Stimulated activated CD4-positive, alpha-beta T cell treated with anti-CD3 and anti-CD28 coated beads, Interleukin-15, amount 100 ng/mL, for 48 hours (primary cell): ENCODE results near the gene SKI.
A peak's percentile ranks its signal among the peaks of the same experiment; 100 is the strongest.

Experiments used
- DNase-seq, 2 donors: peaks; one replicate each; pipeline ENCODE4 v3.0.0-alpha.2; 2020; ENCODE audit warnings: low read depth in 2 of 2

The SKI gene

GRCh38 chr1:2209400-2210083, 18.6 kb upstream of the SKI start:
- DNase-seq: no peak

- DNase-seq: no peak
Measured at GRCh38 chr1:2210084-2210653, 17.9 kb upstream of the SKI start.

- DNase-seq: no peak
Measured at GRCh38 chr1:2210786-2211185, 17.3 kb upstream of the SKI start.

GRCh38 chr1:2212274-2212531, 15.9 kb upstream of the SKI start:
- no peak for DNase-seq

GRCh38 chr1:2212532-2213491, 15.3 kb upstream of the SKI start:
- DNase-seq: no peak

GRCh38 chr1:2213576-2214505, 14.3 kb upstream of the SKI start:
- no peak for DNase-seq

GRCh38 chr1:2214541-2215241, 13.4 kb upstream of the SKI start:
- DNase-seq: no peak

GRCh38 chr1:2215329-2215728, 12.8 kb upstream of the SKI start:
- no peak for DNase-seq

- no peak for DNase-seq
Measured at GRCh38 chr1:2215909-2216766, 12.0 kb upstream of the SKI start.

GRCh38 chr1:2216767-2217058, 11.4 kb upstream of the SKI start:
- no peak for DNase-seq

- no peak for DNase-seq
Measured at GRCh38 chr1:2221271-2221670, 6.8 kb upstream of the SKI start.

- DNase-seq: no peak
Measured at GRCh38 chr1:2224170-2224584, 3.9 kb upstream of the SKI start.

- DNase-seq: no peak
Measured at GRCh38 chr1:2224631-2225428, 3.3 kb upstream of the SKI start.

- DNase-seq: no peak
Measured at GRCh38 chr1:2226525-2227345, 1.4 kb upstream of the SKI start.

- peak; percentile 92 to 94 for DNase-seq
Measured at GRCh38 chr1:2227346-2228156, 568 bp upstream of the SKI start.

GRCh38 chr1:2228694-2229036, 546 bp downstream of the SKI start:
- no peak for DNase-seq

- DNase-seq: peak in 1 of 2 donors; percentile 36
Measured at GRCh38 chr1:2229037-2229864, 1.1 kb downstream of the SKI start.
